OCI-LY1 (cell line): ENCODE data around the gene EIF4E3.
A peak's percentile ranks its signal among the peaks of the same experiment; 100 is the strongest.

ENCODE experiments used
- H2AFZ ChIP-seq: fragments of 200-600 bp; sonication (generic), shearing (Covaris generic); 2 replicates; pipeline ENCODE4 v1.6.0; 2014; ENCODE audit warnings: antibody characterized with exemption, mild to moderate bottlenecking, low read length
- H3F3A ChIP-seq: fragments of 200-600 bp; sonication (generic), shearing (Covaris generic); 2 replicates; pipeline ENCODE4 v1.6.0; 2014; ENCODE audit warnings: mild to moderate bottlenecking, antibody characterized with exemption, low read length, moderate library complexity; ENCODE audit not compliant: insufficient read depth
- H3K27ac ChIP-seq: fragments of 200-600 bp; sonication (generic); 2 replicates; pipeline ENCODE4 v1.5.1; 2014; ENCODE audit warnings: low read length, mixed run types, mild to moderate bottlenecking, low read depth; ENCODE audit not compliant: poor library complexity, severe bottlenecking
- H3K27me3 ChIP-seq: fragments of 200-600 bp; sonication (generic); 2 replicates; pipeline ENCODE4 v1.6.0; 2014; ENCODE audit warnings: antibody characterized with exemption, mild to moderate bottlenecking, low read length, moderate library complexity; ENCODE audit not compliant: insufficient read depth
- H3K36me3 ChIP-seq: fragments of 200-600 bp; sonication (generic); 2 replicates; pipeline ENCODE4 v1.6.1; 2014; ENCODE audit warnings: mild to moderate bottlenecking, antibody characterized with exemption, low read length, moderate library complexity, mixed read lengths; ENCODE audit not compliant: insufficient read depth
- H3K4me1 ChIP-seq: fragments of 200-600 bp; sonication (generic); 2 replicates; pipeline ENCODE4 v1.5.1; 2014; ENCODE audit warnings: mild to moderate bottlenecking, low read length, moderate library complexity; ENCODE audit not compliant: insufficient read depth, severe bottlenecking
- H3K4me2 ChIP-seq: fragments of 200-600 bp; sonication (generic), shearing (Covaris generic); 2 replicates; pipeline ENCODE4 v1.6.1; 2014; ENCODE audit warnings: low read length
- H3K4me3 ChIP-seq: fragments of 200-600 bp; sonication (generic); 2 replicates; pipeline ENCODE4 v1.5.1; 2014; ENCODE audit warnings: low read length, low read depth, mild to moderate bottlenecking, mixed read lengths; ENCODE audit not compliant: poor library complexity, severe bottlenecking
- H3K79me2 ChIP-seq: fragments of 200-600 bp; shearing (Covaris generic); 2 replicates; pipeline ENCODE4 v1.6.1; 2016; ENCODE audit warnings: mixed run types, low read length, mixed read lengths; ENCODE audit not compliant: insufficient read depth
- H3K9ac ChIP-seq: fragments of 200-600 bp; sonication (generic), shearing (Covaris generic); 2 replicates; pipeline ENCODE4 v1.6.1; 2014; ENCODE audit warnings: mild to moderate bottlenecking, low read length, mixed read lengths
- H3K9me2 ChIP-seq: fragments of 200-600 bp; sonication (generic), shearing (Covaris generic); 2 replicates; pipeline ENCODE4 v1.6.1; 2014; ENCODE audit warnings: low read depth, mild to moderate bottlenecking, low read length, mixed read lengths
- H3K9me3 ChIP-seq: fragments of 200-600 bp; shearing (Covaris generic); 2 replicates; pipeline ENCODE4 v1.6.1; 2014; ENCODE audit warnings: low read length, mixed read lengths
- H4K20me1 ChIP-seq: fragments of 200-600 bp; sonication (generic), shearing (Covaris generic); 2 replicates; pipeline ENCODE4 v1.6.0; 2016; ENCODE audit warnings: mild to moderate bottlenecking, low read length; ENCODE audit not compliant: insufficient read depth
- EZH2 ChIP-seq: fragments of 200-600 bp; sonication (generic), shearing (Covaris generic); IDR thresholded peaks from 2 replicates; pipeline ENCODE4 v1.8.0; 2017; ENCODE audit warnings: borderline replicate concordance, mixed run types, mild to moderate bottlenecking, antibody characterized with exemption, low read length, moderate library complexity, mixed read lengths
- TF ChIP-seq, protein P1 (sequence below): fragments of 200-600 bp; sonication (generic), shearing (Covaris generic); IDR thresholded peaks from 2 replicates; pipeline ENCODE4 v1.5.1; 2017; ENCODE audit warnings: mild to moderate bottlenecking, antibody characterized with exemption, low read length, moderate library complexity, mixed read lengths

The EIF4E3 gene

GRCh38 chr3:71641674-71642073 is 83.5 kb downstream of the EIF4E3 start:
- Histone ChIP-seq H3K4me1 (peaks cover under 1% of the 10 kb centered on the region), H3F3A (no peaks in the 10 kb centered on the region), H2AFZ (no peak overlapping the region)

GRCh38 chr3:71640331-71640983 is 84.7 kb downstream of the EIF4E3 start:
- Histone ChIP-seq H3K4me3 (no peak overlapping the region), H3K79me2 (no peaks in the 10 kb centered on the region), H3K9me2 (no peaks in the 10 kb centered on the region), H3K4me1 (peaks cover 6% of the 10 kb centered on the region), H3K27me3 (no peaks in the 10 kb centered on the region), H3K9me3 (no peaks in the 10 kb centered on the region), H3K9ac (no peak overlapping the region), H3F3A (no peaks in the 10 kb centered on the region), H3K4me2 (no peak overlapping the region), H4K20me1 (no peaks in the 10 kb centered on the region), H3K27ac (no peak overlapping the region), H2AFZ (no peak overlapping the region), H3K36me3 (no peaks in the 10 kb centered on the region)
- TF ChIP-seq, protein P1, sequence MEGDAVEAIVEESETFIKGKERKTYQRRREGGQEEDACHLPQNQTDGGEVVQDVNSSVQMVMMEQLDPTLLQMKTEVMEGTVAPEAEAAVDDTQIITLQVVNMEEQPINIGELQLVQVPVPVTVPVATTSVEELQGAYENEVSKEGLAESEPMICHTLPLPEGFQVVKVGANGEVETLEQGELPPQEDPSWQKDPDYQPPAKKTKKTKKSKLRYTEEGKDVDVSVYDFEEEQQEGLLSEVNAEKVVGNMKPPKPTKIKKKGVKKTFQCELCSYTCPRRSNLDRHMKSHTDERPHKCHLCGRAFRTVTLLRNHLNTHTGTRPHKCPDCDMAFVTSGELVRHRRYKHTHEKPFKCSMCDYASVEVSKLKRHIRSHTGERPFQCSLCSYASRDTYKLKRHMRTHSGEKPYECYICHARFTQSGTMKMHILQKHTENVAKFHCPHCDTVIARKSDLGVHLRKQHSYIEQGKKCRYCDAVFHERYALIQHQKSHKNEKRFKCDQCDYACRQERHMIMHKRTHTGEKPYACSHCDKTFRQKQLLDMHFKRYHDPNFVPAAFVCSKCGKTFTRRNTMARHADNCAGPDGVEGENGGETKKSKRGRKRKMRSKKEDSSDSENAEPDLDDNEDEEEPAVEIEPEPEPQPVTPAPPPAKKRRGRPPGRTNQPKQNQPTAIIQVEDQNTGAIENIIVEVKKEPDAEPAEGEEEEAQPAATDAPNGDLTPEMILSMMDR, result no peak
- TF ChIP-seq EZH2, result no peak

More at GRCh38 chr3:71641674-71642073, 83.5 kb downstream of the EIF4E3 start:
- TF ChIP-seq, protein P1, result no peak
- TF ChIP-seq EZH2, result no peak
- no peaks in the 10 kb centered on the region for H4K20me1 ChIP-seq
- no peaks in the 10 kb centered on the region for H3K9me2 ChIP-seq
- H3K4me3 ChIP-seq, result no peak overlapping the region
- no peaks in the 10 kb centered on the region for H3K27me3 ChIP-seq
- no peaks in the 10 kb centered on the region for H3K9me3 ChIP-seq
- H3K4me2 ChIP-seq, result no peak overlapping the region
- H3K79me2 ChIP-seq, result no peaks in the 10 kb centered on the region
- H3K9ac ChIP-seq, result no peak overlapping the region
- H3K36me3 ChIP-seq, result no peaks in the 10 kb centered on the region
- H3K27ac ChIP-seq, result no peak overlapping the region

GRCh38 chr3:71636482-71636881 is 88.7 kb downstream of the EIF4E3 start:
- Histone ChIP-seq H3K9me3 (no peaks in the 10 kb centered on the region), H3K4me3 (no peak overlapping the region), H3K36me3 (no peaks in the 10 kb centered on the region), H3K9ac (no peak overlapping the region), H3K27me3 (no peaks in the 10 kb centered on the region), H3F3A (no peaks in the 10 kb centered on the region), H2AFZ (no peak overlapping the region), H3K9me2 (no peaks in the 10 kb centered on the region), H4K20me1 (no peaks in the 10 kb centered on the region), H3K4me2 (peak overlapping the region; percentile 33; the same call in 1 of the 2 replicates), H3K27ac (no peak overlapping the region), H3K4me1 (peaks cover 6% of the 10 kb centered on the region), H3K79me2 (no peaks in the 10 kb centered on the region)
- TF ChIP-seq, protein P1, result no peak
- TF ChIP-seq EZH2, result no peak
